Cerebellar cortex (tissue), 1 donor: ENCODE results near the gene FARSB.

ENCODE experiments used
- DNase-seq: peaks from one replicate; pipeline ENCODE4 v3.0.0-alpha.2; 2015; ENCODE audit warnings: low spot score

Gene FARSB

GRCh38 chr2:222548992-222549391 is 106.9 kb downstream of the FARSB start:
- DNase-seq = peak; percentile 79

GRCh38 chr2:222547083-222547482 is 108.8 kb downstream of the FARSB start:
- no peak for DNase-seq

- no peak for DNase-seq
Observed at GRCh38 chr2:222545823-222546795, 109.8 kb downstream of the FARSB start.

GRCh38 chr2:222544661-222545060 is 111.2 kb downstream of the FARSB start:
- DNase-seq = no peak

- DNase-seq = no peak
Observed at GRCh38 chr2:222538535-222538934, 117.4 kb downstream of the FARSB start.

- DNase-seq = peak; percentile 36
Observed at GRCh38 chr2:222535477-222535876, 120.4 kb downstream of the FARSB start.

GRCh38 chr2:222532315-222532714 is 123.6 kb downstream of the FARSB start:
- DNase-seq = no peak

- no peak for DNase-seq
Observed at GRCh38 chr2:222526480-222527277, 129.2 kb downstream of the FARSB start.

- DNase-seq = no peak
Observed at GRCh38 chr2:222525811-222526210, 130.1 kb downstream of the FARSB start.

GRCh38 chr2:222523783-222524544 is 131.9 kb downstream of the FARSB start:
- no peak for DNase-seq

GRCh38 chr2:222522082-222522481 is 133.8 kb downstream of the FARSB start:
- no peak for DNase-seq

GRCh38 chr2:222521099-222521498 is 134.8 kb downstream of the FARSB start:
- no peak for DNase-seq
